Occipital lobe (tissue), 2 donors: ENCODE measurements around the gene RAD50. TPM values are rescaled to one million over a fixed set of nuclear protein-coding genes. Genes with fewer than 3 reads are reported as not detected.
"Not testable (repeated sequence)": the region's sequence is repeated elsewhere in the genome, so short reads cannot be mapped to it uniquely, and the experiment has no call there.

Source experiments
- DNase-seq: peaks from one replicate; lab custom pipeline; 2025; lab: John Stamatoyannopoulos, UW
- total RNA-seq: library from RNA; depleted of rRNA; stranded (reverse); fragments of >200 nt; gene quantifications from one replicate; pipeline ENCODE4 v1.2.3, GENCODE V29; 2014

Gene RAD50
- total RNA-seq, 1 donor from 2014 or later = 39.3 TPM

DNA sequence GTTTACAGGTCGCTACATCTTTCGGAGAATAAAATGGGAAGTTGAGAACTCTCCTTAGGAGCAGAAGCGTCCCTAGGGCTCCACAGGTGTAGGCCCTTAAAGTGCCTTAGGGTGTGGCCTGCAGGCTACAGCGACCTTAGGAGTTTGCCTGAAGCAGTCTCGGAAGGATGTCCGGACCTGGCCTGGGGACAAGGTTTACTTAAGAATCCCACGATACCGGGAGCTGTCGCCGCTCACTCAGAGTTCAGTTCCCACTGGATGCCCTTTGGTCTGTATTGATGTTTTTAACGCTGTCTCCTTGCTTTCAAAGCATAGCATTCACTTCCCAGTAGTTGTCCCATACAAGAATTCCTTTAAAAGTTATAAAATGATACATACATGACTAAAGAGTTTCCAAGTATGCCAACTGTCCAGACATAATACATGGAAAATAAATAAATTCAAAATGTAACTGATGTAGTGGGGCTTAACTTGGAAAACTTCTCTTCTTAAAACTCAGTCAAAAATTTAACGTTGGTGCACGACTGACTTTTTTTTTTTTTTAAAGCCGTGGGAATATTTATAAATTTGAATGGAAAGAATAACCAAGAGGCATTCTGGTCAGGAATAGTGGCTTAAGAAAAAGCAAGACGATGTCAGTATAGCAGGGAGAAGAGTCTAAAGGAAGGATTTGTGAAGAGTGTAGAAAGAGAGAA is 848 bp downstream of the RAD50 start:
- DNase-seq = no peak

DNA sequence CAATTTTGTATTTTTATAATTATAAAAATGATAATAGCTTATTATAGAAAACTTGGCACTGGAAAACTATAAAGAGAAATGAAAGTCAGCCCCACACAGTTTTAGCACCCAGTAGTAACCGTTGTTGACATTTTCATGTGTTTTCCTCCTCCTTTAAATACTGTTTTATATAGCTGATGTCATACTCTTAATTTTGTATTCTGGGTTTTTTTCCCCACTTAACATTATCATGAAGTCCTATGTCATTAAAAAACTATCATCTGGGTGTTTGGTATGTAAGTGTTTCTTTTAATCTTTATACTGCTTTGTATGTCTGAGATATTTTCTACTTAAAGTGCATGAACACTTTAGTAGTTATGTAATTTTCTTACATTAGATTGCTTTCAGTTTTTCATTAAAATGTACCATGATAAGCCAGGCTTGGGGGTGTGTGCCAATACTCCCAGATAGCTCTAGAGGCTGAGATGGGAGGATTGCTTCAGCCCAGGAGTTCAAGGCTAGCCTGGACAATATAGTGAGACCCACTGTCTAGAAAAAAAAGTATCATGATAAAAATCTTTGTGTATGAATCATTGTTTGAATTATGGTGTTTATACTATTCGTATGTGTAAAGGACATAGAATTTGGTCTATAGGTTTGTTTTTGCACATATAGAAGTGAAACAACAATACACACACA is 2.7 kb downstream of the RAD50 start:
- no peak for DNase-seq

DNA sequence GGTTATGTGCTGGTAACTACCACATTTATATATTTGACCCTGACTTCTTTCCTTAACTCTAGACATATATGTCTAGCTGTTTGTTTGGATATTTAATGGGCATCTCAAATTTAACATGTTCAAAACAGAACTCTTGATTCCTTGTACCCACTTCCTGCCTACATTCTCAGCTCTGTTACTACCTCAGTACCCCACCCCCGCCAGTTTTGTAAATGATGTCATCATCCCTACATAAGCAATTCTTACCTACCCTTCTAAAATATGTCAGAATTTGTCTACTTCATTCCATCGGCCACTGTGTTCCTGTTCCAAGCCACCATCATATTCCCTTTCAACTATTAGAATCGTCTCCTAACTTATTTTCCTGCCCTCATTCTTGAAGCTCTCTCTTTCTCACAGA is 4.8 kb downstream of the RAD50 start:
- no peak for DNase-seq

DNA sequence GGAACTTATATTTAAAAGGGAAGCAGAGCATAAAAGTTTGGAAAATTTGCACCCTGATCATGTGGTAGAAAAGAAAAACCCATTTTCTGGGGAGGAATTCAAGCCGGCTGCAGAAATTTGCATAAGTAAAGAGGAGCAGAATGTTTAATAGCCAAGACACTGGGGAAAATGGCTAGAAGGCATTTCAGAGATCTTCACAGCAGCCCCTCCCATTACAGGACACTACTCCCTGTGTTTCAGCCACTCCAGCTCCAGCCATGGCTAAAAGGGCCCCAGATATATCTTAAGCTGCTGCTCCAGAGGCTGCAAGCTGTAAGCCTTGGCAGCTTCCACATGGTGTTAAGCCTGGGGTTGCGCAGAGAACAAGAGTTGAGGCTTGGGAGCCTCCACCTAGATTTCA is 7.8 kb downstream of the RAD50 start:
- not testable (repeated sequence) for DNase-seq

DNA sequence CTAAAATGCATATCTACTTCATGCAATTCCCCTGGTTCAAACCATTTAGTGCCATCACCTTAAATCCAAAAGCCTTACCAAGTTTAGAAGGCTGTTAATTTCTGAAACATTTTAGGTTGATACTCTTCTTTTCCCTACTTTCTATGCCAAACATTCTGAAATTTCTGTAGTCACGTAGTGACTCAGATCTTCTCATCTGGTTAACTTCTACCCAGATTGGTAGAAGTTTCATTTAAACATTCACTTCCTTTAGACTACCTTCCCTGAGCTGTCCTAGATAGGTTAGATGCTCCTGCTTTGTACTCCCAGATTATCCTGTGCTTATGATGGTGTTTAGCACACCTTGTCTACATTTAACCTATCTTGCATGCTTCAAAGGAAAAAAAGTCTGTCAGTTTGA is 9.9 kb downstream of the RAD50 start:
- no peak for DNase-seq

DNA sequence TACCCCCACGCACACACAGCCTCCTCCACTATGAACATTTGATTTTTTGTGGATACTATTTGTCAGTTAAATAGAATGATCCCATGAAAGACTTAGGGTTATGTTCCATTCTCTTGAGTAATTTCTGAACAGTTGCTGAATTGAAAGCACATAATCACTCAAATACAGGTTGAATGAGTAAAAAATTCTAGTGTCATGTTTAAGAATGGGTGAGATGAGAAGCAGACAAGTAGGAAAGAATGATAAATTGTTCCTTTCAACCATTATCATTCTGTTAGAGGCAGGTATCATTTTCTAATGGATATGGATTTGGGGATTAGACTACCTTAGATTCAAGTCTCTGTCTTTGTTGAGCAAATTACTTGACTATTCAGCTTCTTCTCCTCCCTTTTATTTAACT is 19.3 kb downstream of the RAD50 start:
- no peak for DNase-seq

DNA sequence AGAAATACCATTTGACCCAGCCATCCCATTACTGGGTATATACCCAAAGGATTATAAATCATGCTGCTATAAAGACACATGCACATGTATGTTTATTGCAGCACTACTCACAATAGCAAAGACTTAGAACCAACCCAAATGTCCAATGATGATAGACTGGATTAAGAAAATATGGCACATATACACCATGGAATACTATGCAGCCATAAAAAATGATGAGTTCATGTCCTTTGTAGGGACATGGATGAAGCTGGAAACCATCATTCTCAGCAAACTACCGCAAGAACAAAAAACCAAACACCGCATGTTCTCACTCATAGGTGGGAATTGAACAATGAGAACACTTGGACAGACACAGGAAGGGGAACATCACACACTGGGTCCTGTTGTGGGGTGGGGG is 27.8 kb downstream of the RAD50 start:
- not testable (repeated sequence) for DNase-seq

DNA sequence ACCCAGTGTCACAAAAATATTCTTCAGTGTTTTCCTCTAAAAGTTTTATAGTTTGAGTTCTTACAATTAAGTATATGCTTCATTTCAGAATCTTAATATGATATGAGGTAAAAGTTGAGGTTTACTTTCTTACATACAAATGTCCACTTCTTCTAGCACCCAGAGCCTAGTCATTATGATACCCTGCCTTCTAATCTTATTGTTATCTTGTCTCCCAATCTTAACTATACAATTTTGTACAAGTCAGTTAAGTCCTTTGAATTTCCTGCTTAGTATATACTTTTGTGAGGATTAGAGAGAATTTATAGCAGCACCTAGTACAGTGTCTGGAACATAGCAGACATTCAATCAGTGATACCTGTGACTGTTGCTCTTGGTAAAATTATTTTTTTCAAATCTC is 29.3 kb downstream of the RAD50 start:
- DNase-seq = no peak

DNA sequence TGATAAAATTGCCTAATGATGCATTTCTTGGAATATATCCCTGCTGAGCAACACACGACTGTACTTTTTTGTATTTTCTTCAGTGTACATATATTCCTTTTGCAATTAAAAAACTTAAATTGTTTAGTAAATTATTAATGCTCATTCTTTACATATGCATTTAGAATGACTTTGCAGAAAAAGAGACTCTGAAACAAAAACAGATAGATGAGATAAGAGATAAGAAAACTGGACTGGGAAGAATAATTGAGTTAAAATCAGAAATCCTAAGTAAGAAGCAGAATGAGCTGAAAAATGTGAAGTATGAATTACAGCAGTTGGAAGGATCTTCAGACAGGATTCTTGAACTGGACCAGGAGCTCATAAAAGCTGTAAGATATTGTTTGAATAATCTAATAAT is 32.7 kb downstream of the RAD50 start:
- DNase-seq = no peak

DNA sequence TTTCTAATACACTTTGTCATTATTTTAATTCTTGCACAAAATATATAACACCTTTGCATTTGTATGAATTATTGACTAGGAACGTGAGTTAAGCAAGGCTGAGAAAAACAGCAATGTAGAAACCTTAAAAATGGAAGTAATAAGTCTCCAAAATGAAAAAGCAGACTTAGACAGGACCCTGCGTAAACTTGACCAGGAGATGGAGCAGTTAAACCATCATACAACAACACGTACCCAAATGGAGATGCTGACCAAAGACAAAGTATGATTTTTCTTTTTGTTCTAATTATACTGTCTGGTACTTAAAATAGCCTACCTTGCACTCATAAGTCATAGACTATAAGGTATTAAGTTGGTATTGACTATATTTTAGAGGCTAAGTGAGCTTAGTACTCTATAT is 34.4 kb downstream of the RAD50 start:
- DNase-seq = no peak

DNA sequence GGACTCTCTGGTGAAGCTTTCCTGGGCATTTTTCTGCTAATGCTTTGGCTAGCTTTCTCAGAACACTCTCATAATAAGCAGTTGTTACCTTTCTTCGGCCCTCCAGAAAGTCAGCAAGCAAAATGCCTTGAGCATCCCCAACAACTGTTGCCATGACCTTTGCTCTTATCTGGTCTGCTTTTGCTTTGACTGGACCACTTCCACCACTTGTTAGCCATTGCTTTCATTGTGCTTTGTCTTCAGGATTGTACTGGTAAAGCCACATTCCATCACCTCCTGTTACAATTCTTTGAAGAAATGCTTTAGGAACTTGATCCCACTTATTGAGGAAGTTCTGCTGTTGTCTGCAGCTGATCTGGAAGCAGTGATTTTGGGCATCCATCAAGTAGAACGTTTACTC is 35.7 kb downstream of the RAD50 start:
- no peak for DNase-seq

DNA sequence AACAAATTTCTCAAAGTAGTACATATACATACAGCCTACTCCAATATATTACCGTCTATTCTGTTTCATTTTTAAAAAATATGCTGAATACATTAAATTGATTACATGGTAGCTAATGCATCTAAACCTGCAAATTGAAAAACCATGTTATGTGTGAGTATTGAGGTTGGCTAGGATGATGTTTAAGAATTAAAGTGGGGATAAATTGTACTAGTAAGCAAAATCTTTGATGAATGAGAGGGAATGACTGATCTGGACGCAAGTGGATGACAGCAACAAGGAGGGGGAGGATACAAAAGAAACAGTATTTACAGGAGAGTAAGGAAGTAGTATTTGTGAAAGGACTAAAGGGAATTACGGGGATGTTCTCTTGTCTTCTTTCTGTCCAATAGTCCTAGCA is 37.4 kb downstream of the RAD50 start:
- DNase-seq = no peak

DNA sequence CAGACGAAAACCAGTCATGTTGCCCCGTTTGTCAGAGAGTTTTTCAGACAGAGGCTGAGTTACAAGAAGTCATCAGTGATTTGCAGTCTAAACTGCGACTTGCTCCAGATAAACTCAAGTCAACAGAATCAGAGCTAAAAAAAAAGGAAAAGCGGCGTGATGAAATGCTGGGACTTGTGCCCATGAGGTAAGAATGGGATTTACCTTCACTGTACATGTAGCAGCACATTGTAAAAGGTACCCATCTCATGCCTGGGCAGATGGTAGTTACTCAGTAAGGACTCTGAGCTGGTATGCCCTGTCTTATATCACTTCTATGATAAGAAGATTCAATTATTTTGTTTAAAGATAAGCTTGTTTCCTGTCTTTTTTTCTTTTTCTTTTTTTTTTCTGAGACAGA is 38.8 kb downstream of the RAD50 start:
- DNase-seq = no peak

DNA sequence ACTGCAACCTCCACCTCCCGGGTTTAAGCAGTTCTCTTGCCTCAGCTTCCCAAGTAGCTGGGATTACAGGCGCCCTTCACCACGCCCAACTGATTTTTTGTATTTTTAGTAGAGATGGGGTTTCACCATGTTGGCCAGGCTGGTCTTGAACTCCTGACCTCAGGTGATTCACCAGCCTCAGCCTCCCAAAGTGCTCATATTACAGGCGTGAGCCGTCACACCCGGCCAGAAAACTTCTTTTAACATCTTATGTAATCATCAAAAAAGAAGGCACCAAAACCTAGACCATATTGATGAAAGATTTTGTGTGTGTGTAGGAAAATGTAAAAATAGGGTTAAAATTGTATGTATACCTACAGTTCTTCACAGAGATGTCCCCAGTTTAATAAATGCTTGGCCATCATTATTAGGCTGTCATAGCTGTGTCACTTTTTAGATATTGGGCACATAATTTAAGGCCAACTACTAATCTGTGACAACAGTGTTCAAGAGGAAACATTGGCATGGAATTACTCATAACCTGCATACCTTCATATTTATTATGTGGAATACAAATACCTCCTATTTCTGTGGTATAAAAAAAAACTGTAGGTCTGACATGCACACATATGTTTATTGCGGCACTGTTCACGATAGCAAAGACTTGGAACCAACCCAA is 44.4 kb downstream of the RAD50 start:
- no peak for DNase-seq

DNA sequence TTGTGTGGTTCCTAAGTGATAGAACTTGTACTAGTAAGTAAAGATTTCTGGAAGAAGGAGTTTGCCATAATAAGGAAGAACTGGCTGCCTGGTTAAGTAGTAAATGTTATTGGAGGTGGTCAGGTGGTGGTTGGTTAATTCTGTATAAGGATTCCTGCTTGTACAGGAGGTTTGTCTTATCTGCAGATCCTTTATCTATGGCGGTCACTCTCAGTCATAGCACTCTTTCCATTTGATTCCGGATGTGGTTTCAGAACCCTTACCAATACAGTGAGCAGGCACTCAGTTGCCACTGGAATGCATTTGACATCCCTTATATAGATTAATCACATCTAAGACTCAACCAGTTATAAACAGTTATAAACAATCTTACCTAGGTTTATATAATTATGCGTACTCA is 50.3 kb downstream of the RAD50 start:
- no peak for DNase-seq

DNA sequence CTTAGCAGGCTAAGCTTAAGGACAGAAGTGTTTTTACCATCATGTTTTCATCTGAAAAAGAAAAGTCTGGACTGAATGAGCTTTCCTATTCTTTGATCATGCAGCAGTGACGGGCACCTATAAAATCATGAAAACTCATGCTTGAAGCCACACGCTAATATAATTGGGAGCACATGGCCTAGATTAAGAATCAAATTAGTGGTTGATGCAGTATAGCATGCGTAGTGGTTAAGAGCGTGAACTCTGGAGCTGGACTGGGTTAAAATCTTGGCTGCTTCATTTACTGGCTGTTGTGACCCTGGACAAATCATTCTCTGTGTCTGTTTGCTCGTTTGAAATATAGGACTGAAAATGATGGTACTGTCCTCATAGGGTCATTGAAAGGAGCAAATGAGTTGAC is 51.3 kb downstream of the RAD50 start:
- DNase-seq = no peak

DNA sequence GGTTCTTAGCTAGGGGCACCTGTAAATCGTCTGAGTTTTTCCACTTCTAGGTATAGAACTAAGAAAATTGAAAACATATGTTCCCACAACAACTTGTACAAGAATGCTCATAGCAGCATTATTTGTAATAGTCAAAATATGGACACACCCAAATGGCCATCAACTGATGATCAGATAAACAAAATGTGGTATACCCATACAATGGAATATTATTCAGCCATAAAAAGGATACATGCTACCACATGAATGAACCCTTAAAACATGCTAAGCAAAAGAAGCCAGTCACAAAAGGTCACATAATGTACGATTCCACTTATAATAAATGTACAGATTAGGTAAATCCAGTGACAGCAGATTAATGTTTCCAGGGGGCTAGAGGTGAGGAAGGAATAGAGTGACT is 55.2 kb downstream of the RAD50 start:
- DNase-seq = no peak

DNA sequence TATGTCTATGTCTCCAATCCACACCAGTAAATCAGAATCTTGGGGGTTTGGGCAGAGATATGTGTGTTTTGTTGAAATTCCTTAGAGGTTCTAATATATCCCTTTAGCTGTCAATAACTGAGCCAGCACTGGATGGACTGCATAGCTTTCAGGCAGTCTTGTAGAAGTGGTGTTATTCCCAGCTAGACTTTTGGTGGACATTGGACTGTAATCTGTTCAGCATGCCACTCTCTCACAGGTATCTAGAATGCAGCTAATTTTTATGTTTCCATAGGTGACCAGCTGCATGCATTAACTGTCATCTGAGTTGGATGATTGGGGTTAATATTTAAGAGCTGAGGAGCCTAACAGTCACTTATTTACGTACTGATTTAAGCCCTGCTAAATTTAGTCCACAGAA is 56.1 kb downstream of the RAD50 start:
- no peak for DNase-seq

DNA sequence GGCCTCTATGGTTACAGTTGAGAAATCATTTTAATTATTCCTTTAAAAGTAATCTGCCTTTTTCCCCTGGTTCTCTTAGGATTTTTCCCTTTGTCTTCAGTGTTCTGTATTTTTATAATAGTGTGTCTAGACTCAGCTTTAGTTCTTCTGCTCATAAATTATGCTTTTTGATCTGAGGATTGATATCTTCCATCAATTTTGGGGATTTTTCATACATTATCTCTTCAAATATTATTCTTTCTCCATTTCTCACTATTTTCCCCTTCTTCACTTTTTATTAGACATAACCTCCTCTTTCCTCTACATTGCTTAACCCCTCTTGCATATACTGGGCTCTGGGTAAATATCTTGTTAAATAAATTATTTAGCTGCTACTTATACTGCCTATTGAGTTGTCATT is 64.9 kb downstream of the RAD50 start:
- DNase-seq = no peak

DNA sequence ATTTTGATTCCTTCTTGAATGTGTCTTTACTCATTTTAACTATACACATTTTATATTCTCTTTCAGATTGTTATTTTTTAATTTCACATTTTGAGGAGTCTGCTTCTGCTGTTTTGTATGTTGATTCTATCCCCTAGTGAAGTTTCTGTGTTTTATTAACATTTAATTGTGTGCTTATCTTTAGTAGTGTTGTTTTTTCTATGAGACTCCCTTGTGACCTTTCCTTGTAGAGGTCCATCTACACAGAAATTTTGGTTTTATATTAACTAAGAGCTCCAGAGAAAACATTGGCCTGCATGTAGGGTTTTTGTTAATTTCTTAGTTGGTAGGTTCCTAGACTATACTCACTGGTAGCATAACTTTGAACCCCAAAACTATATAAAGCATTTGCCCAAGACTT is 65.8 kb downstream of the RAD50 start:
- no peak for DNase-seq

DNA sequence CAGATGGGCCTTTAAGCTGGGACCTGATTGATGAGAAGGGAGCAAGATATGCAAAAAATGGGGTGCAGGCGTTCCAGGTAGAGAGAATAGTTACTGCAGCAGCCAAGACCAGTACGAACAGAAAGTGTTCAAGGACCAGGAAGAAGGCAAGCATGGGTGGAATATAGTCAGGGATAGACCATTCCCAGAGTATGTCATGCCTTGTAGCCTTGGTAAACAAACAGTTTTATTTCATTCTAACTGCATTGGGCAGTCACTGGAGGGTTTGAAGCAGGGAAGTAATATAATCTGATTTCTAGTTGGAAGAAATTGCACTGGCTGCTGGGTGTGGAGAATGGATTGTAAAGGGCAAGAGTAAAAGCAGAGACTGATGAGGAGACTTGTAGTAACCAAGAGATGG is 70.7 kb downstream of the RAD50 start:
- DNase-seq = no peak

DNA sequence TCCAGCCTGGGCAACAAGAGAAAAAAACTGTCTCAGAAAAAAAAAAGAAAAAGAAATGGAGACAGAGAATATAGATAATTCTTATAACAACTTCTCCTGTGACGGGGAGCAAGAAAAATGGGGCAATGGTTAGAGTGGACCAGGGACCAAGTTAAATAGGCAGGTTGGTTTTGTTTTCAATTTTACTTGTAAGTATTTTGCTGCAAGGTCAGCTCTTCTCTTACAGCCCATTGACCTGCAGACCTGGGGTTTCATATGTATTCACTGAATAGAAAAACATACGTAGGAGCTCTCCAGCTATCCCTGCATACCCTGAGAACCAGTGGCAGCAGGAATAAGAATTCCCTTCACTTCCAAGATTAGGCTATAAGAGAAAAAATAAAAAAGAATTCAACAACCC is 72.0 kb downstream of the RAD50 start:
- DNase-seq = no peak
